Measurements from ENCODE around the gene DRAM1.
A peak's percentile ranks its signal among the peaks of the same experiment; 100 is the strongest.
"Not testable (repeated sequence)": the region's sequence is repeated elsewhere in the genome, so short reads cannot be mapped to it uniquely, and the experiment has no call there.

Gene DRAM1

DNA sequence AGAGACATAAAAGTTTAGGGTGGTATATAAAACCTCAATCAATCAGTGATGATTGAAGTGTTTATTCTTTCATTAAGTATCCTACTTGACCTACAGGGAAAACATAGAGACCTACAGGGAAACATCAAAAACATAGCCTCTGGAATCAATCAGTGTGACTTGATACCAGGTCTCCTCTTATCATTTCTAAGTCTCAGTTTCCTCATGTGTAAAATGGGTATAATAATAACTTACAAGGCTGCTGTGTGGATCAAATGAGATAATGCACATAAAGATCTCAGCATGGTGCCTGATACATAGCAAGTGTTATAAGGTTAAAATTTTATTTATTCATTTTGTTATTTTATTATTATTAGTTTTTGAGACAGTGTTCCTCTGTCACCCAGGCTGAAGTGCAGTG lies 24.4 kb upstream of the DRAM1 start:
- DNase-seq (ENCODE audit: insufficient read length, low spot score) (no peak), FAIRE-seq (no peak)
- no peak for TF ChIP-seq POLR2A (IDR thresholded peaks at IDR 0.05; ENCODE audit: low read depth, low read length)

GRCh38 chr12:101854747-101855146 lies 22.6 kb upstream of the DRAM1 start:
- no peak for FAIRE-seq
- TF ChIP-seq POLR2A (IDR thresholded peaks at IDR 0.05; ENCODE audit: low read depth, low read length): no peak
- DNase-seq (ENCODE audit: insufficient read length, low spot score): no peak

DNA sequence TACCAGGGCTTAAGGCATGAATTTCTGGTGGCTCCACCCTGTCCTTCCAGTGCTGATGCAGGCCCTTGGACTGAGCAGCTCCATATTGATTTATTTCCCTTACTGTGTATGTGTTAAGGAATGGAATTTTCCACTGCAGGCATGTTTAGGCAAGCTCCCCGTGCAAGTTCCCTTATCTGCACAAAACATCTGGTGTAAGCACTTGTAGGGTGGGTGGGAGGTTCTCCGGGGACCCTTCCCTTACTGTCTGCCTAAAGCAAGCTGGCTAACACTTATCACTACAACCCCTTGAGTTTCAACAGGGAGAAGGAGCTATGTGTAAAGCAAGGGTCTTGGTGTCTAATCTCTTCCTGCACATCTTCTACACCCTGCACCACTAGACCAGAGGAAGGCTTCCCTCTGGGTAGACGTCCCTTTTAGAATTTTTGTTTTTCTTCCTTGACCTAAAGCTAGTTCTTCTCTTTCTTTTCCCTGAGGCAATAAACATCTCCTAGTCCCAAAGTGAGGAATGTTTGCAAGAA lies 22.0 kb upstream of the DRAM1 start:
- FAIRE-seq: no peak
- TF ChIP-seq POLR2A (IDR thresholded peaks at IDR 0.05; ENCODE audit: low read depth, low read length): no peak
- DNase-seq (ENCODE audit: insufficient read length, low spot score): no peak

GRCh38 chr12:101855976-101856375 lies 21.4 kb upstream of the DRAM1 start:
- FAIRE-seq (no peak), DNase-seq (ENCODE audit: insufficient read length, low spot score) (no peak)
- no peak for TF ChIP-seq POLR2A (IDR thresholded peaks at IDR 0.05; ENCODE audit: low read depth, low read length)

DNA sequence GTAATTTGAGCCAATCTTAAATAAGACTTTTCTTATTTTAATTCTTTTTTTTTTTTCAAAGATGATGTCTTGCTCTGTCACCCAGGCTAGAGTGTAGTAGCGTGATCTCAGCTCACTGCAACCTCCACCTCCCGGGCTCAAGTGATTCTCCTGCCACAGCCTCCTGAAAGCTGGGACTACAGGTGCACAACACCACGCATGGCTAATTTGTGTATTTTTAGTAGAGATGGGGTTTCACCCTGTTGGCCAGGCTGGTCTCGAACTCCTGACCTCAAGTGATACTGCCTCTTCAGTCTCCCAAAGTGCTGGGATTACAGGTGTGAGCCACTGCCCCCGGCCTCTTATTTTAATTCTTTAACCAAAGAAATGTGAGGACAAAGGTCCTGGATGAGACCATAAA lies 20.8 kb upstream of the DRAM1 start:
- DNase-seq (ENCODE audit: insufficient read length, low spot score); FAIRE-seq: not testable (repeated sequence)

- no peak for TF ChIP-seq POLR2A (IDR thresholded peaks at IDR 0.05; ENCODE audit: low read depth, low read length)
- FAIRE-seq: peak; percentile 89
- no peak for DNase-seq (ENCODE audit: insufficient read length, low spot score)
Measured at GRCh38 chr12:101857043-101857558, 20.3 kb upstream of the DRAM1 start.

GRCh38 chr12:101858361-101858760 lies 19.0 kb upstream of the DRAM1 start:
- TF ChIP-seq POLR2A (IDR thresholded peaks at IDR 0.05; ENCODE audit: low read depth, low read length): no peak
- DNase-seq (ENCODE audit: insufficient read length, low spot score) (no peak), FAIRE-seq (no peak)

DNA sequence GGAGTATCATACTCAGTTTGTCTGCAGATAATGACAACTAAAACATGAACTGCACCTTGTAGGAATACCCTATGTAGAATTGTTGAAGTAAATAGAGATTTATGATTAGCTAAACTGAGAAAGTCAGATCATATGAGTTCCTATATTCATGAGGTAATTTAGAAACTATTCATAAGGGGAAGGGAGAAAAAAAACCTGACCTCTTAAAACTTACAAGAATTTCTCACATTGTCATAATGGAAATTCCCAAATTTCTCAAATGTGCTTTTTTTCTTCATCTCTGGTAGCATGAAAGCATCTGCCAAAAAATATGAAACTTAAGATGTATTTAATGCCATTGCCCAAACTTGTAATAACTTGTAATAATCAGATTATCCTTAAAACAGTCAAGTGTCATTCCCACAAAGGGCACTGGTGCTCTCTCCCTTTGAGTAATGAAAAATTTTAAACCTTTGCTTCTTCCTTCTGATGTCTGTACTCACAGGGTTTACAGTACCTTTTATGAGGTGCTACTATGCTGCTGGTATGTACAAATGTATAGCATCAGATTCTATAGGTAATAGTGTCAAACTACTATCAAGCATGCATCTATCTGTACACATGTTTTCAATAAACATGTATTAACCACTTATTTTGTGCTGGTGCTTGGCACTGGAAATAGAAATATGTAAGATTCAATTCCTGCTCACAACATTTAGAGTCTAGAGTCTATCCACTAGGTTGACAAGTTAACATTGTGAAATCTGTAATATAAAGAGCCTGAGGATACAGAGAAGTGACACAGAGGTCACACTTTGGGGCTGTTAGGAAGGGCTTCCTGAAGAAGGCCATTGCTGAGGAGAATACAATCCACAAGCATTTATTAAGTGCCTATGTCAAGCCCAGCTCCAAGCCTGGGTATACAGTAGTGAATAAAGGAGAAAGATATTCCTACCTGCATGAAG lies 17.4 kb upstream of the DRAM1 start:
- TF ChIP-seq POLR2A (IDR thresholded peaks at IDR 0.05; ENCODE audit: low read depth, low read length): no peak
- FAIRE-seq (no peak), DNase-seq (ENCODE audit: insufficient read length, low spot score) (no peak)

- not testable (repeated sequence) for FAIRE-seq
Measured at GRCh38 chr12:101861688-101862087, 15.7 kb upstream of the DRAM1 start.

GRCh38 chr12:101862245-101862644 lies 15.1 kb upstream of the DRAM1 start:
- no peak for DNase-seq (ENCODE audit: insufficient read length, low spot score)
- no peak for FAIRE-seq

More at GRCh38 chr12:101861688-101862087, 15.7 kb upstream of the DRAM1 start:
- not testable (repeated sequence) for DNase-seq (ENCODE audit: insufficient read length, low spot score)

GRCh38 chr12:101863981-101864380 lies 13.4 kb upstream of the DRAM1 start:
- no peak for FAIRE-seq
- no peak for DNase-seq (ENCODE audit: insufficient read length, low spot score)
- no peak for TF ChIP-seq POLR2A (IDR thresholded peaks at IDR 0.05; ENCODE audit: low read depth, low read length)

More at GRCh38 chr12:101862245-101862644, 15.1 kb upstream of the DRAM1 start:
- TF ChIP-seq POLR2A (IDR thresholded peaks at IDR 0.05; ENCODE audit: low read depth, low read length): no peak

DNA sequence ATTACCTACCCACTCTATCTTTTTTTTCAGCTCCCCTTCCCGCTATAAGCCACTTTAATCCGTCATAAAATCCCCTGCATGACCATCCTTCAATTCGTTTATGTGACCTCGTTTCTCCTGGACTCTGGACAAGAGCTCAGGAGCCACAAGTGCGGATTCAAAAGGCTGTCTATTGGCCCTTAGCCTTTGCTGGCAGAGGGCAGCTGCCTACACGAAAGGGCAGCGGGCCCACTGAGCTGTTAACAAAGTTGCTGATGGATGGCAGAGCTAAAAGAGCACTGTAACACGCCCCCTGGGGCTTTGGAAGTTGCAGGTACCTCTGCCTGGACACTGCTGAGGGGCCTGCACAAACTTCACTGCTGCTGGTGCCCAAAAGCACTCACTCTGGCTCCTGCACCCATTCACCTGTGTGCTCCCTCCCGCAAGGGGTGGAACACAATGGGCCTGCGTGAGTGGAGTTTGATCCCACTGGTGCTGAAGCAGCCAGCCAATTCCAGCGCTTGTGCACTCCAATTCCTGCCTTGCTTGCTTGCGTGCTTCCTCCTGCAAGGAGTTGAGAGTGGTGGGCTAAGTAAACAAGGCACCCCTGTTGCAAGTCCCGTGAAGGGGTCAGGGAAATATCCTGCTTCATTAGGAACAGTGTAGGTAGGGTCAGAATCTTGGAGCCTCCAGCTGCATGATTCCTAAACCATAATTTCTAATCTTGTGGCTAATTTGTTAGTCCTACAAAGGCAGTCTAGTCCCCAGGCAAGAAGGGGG lies 10.6 kb upstream of the DRAM1 start:
- FAIRE-seq: no peak
- no peak for DNase-seq (ENCODE audit: insufficient read length, low spot score)
- no peak for TF ChIP-seq POLR2A (IDR thresholded peaks at IDR 0.05; ENCODE audit: low read depth, low read length)

GRCh38 chr12:101867619-101868018 lies 9.8 kb upstream of the DRAM1 start:
- DNase-seq (ENCODE audit: insufficient read length, low spot score); FAIRE-seq: not testable (repeated sequence)

GRCh38 chr12:101870925-101871324 lies 6.5 kb upstream of the DRAM1 start:
- TF ChIP-seq POLR2A (IDR thresholded peaks at IDR 0.05; ENCODE audit: low read depth, low read length): no peak
- FAIRE-seq (no peak), DNase-seq (ENCODE audit: insufficient read length, low spot score) (no peak)
